Measurements from ENCODE around the gene FAM20A.

The FAM20A gene

DNA sequence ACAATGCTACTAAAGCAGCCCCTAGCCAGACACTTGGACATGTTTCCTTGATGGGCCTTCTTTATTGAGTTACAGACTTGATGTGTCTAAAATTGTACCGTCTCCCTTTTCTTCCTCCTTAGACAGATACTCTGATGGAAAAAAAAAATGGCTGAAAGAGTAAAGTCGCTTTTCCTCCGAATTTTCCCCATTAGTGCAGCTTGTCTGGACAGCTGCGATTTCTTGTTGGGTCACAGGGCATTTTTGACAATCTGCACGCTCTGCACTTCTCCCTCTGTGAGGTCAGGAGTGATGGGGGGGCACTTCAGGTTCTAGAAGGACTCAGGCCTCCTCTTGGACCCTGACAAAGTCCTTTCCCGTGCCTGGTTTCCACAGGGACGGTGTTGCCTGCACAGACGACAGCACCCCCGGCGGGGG, 89.9 kb downstream of the FAM20A start:
- H3K27me3 ChIP-seq (ENCODE audit: insufficient read depth, low read length, poor library complexity): no peaks in the 10 kb centered on the region
- ATAC-seq (ENCODE audit: insufficient read depth, low read depth) (no peak), DNase-seq (no peak)
- no peaks in the 10 kb centered on the region for H3K9me3 ChIP-seq (ENCODE audit: insufficient read depth, low read length, severe bottlenecking)
- peak overlapping the region; percentile 98; the same call in 1 of the 2 replicates for H2AFZ ChIP-seq (ENCODE audit: low read depth, low read length)
- peak overlapping the region; percentile 70; the same call in 1 of the 2 replicates for H3K9ac ChIP-seq (ENCODE audit: low read depth, low read length)
- H4K20me1 ChIP-seq (ENCODE audit: insufficient read depth, low read length): peaks cover 10% of the 10 kb centered on the region; the same call in 1 of the 2 replicates
- H3K4me2 ChIP-seq (ENCODE audit: insufficient read depth, low read length): peak overlapping the region; percentile 96
- no peak for TF ChIP-seq EZH2 (IDR thresholded peaks at IDR 0.05; ENCODE audit: borderline replicate concordance, low read depth, low read length, severe bottlenecking)
- TF ChIP-seq, protein P1, sequence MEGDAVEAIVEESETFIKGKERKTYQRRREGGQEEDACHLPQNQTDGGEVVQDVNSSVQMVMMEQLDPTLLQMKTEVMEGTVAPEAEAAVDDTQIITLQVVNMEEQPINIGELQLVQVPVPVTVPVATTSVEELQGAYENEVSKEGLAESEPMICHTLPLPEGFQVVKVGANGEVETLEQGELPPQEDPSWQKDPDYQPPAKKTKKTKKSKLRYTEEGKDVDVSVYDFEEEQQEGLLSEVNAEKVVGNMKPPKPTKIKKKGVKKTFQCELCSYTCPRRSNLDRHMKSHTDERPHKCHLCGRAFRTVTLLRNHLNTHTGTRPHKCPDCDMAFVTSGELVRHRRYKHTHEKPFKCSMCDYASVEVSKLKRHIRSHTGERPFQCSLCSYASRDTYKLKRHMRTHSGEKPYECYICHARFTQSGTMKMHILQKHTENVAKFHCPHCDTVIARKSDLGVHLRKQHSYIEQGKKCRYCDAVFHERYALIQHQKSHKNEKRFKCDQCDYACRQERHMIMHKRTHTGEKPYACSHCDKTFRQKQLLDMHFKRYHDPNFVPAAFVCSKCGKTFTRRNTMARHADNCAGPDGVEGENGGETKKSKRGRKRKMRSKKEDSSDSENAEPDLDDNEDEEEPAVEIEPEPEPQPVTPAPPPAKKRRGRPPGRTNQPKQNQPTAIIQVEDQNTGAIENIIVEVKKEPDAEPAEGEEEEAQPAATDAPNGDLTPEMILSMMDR (IDR thresholded peaks at IDR 0.05; ENCODE audit: borderline replicate concordance, extremely low read depth, low read length, poor library complexity, severe bottlenecking): no peak
- H3K4me3 ChIP-seq (ENCODE audit: low read depth in 1 of 2, low read length in 2 of 2): peak overlapping the region in 1 of 2 experiments; percentile 80; a peak in 2 of 4 replicates
- peaks cover 38% of the 10 kb centered on the region for H3K4me1 ChIP-seq (ENCODE audit: insufficient read depth, low read length)
- H3K36me3 ChIP-seq (ENCODE audit: insufficient read depth, low read length): peaks cover 16% of the 10 kb centered on the region
- no peak overlapping the region for H3K27ac ChIP-seq (ENCODE audit: low read length)
- peaks cover 35% of the 10 kb centered on the region for H3K79me2 ChIP-seq (ENCODE audit: insufficient read depth, low read length)

DNA sequence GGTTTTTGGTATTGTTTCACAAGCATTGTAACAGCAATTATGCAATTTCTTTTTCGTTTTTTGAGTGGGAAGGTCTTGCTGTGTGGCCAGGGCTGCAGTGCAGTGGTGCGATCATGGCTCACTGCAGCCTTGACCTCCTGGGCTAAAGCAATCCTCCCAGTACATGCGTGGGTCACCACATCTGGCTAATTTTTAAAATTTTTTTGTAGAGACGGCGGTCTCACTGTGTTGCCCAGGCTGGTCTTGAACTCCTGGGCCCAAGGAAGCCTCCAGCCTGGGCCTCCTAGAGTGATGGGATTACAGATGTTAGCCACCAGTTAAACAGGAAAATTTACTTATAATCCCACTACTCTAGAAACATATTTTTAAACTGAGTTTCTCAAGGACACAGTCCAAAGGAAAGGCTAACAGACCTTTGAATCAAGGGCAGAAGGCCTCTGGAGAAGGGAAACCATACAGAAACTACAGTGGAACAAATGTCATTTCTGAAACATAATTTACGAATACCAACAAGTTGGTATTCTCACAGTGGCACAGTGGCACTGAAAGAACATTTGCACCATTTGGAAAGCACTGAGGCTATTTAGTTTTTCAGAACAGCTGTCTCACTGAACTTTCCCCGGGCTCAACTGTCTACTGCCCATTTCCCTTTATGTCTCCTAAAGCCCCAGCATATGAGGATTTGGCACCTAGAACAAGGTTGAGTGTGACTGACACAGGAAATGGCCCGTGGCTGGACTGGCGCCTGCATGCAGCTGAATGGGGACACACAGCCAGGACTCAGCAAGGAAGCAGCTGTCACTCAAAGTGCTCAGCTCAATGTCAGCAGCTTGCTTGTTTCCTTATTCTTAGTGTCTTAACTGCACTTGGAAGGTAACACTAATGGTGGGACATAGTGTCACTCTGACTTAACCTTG, 91.8 kb downstream of the FAM20A start:
- TF ChIP-seq, protein P1 (IDR thresholded peaks at IDR 0.05; ENCODE audit: borderline replicate concordance, extremely low read depth, low read length, poor library complexity, severe bottlenecking): no peak
- TF ChIP-seq EZH2 (IDR thresholded peaks at IDR 0.05; ENCODE audit: borderline replicate concordance, low read depth, low read length, severe bottlenecking): no peak
- ATAC-seq (ENCODE audit: insufficient read depth, low read depth) (no peak), DNase-seq (peak; percentile 18)
- no peaks in the 10 kb centered on the region for H3K9me3 ChIP-seq (ENCODE audit: insufficient read depth, low read length, severe bottlenecking)
- H2AFZ ChIP-seq (ENCODE audit: low read depth, low read length): no peak overlapping the region
- H3K27me3 ChIP-seq (ENCODE audit: insufficient read depth, low read length, poor library complexity): no peaks in the 10 kb centered on the region
- H3K27ac ChIP-seq (ENCODE audit: low read length): no peak overlapping the region
- H3K4me1 ChIP-seq (ENCODE audit: insufficient read depth, low read length): peaks cover 27% of the 10 kb centered on the region
- no peak overlapping the region for H3K4me3 ChIP-seq (ENCODE audit: low read depth in 1 of 2, low read length in 2 of 2)
- H3K4me2 ChIP-seq (ENCODE audit: insufficient read depth, low read length): no peak overlapping the region
- H3K9ac ChIP-seq (ENCODE audit: low read depth, low read length): no peak overlapping the region
- H3K79me2 ChIP-seq (ENCODE audit: insufficient read depth, low read length): peaks cover 21% of the 10 kb centered on the region
- H3K36me3 ChIP-seq (ENCODE audit: insufficient read depth, low read length): no peaks in the 10 kb centered on the region
- H4K20me1 ChIP-seq (ENCODE audit: insufficient read depth, low read length): peaks cover 4% of the 10 kb centered on the region; the same call in 1 of the 2 replicates

DNA sequence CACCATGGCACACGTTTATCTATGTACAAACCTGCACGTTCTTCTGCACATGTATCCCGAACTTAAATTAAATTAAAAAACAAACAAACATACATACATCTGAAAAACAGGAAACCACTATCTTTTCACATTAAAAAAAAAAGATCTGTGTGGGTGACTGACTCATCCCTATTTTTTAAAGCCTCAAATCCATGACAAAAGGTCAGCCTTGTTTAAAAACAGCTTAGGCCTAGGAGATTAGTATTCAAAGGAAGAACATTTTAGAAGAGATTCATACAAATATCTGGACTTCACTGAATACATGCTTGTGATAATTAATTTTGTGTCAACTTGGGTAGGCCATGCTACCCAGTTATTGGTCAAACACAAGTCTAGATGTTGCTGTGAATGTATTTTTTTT, 93.6 kb downstream of the FAM20A start:
- no peaks in the 10 kb centered on the region for H3K9me3 ChIP-seq (ENCODE audit: insufficient read depth, low read length, severe bottlenecking)
- H3K27me3 ChIP-seq (ENCODE audit: insufficient read depth, low read length, poor library complexity): no peaks in the 10 kb centered on the region
- peaks cover 13% of the 10 kb centered on the region for H3K4me1 ChIP-seq (ENCODE audit: insufficient read depth, low read length)
- H2AFZ ChIP-seq (ENCODE audit: low read depth, low read length): no peak overlapping the region
- ATAC-seq (ENCODE audit: insufficient read depth, low read depth) (no peak), DNase-seq (no peak)
- no peak overlapping the region for H3K4me3 ChIP-seq (ENCODE audit: low read depth in 1 of 2, low read length in 2 of 2)
- H3K27ac ChIP-seq (ENCODE audit: low read length): no peak overlapping the region
- H3K36me3 ChIP-seq (ENCODE audit: insufficient read depth, low read length): no peaks in the 10 kb centered on the region
- no peak overlapping the region for H3K4me2 ChIP-seq (ENCODE audit: insufficient read depth, low read length)
- no peaks in the 10 kb centered on the region for H4K20me1 ChIP-seq (ENCODE audit: insufficient read depth, low read length)
- peaks cover 3% of the 10 kb centered on the region for H3K79me2 ChIP-seq (ENCODE audit: insufficient read depth, low read length)
- H3K9ac ChIP-seq (ENCODE audit: low read depth, low read length): no peak overlapping the region
- no peak for TF ChIP-seq EZH2 (IDR thresholded peaks at IDR 0.05; ENCODE audit: borderline replicate concordance, low read depth, low read length, severe bottlenecking)
- TF ChIP-seq, protein P1 (IDR thresholded peaks at IDR 0.05; ENCODE audit: borderline replicate concordance, extremely low read depth, low read length, poor library complexity, severe bottlenecking): no peak

Data from DND-41 (cell line).